Ectodermal cell (in vitro differentiated cells): ENCODE measurements around the gene HTR3A.

Experiments
- H3K27ac ChIP-seq: 2 replicates; pipeline ENCODE4 v1.7.0; 2013; ENCODE audit warnings: mild to moderate bottlenecking, low read depth, low read length; ENCODE audit not compliant: insufficient read depth, poor library complexity, severe bottlenecking
- H3K27me3 ChIP-seq: 2 replicates; pipeline ENCODE4 v1.7.0; 2013; ENCODE audit warnings: mild to moderate bottlenecking, low read length; ENCODE audit not compliant: insufficient read depth, control insufficient read depth, poor library complexity, severe bottlenecking
- H3K36me3 ChIP-seq: one replicate; pipeline ENCODE4 v1.7.0; 2013; ENCODE audit warnings: low read length; ENCODE audit not compliant: control insufficient read depth, insufficient read depth
- H3K4me1 ChIP-seq: one replicate; pipeline ENCODE4 v1.7.0; 2013; ENCODE audit warnings: low read length; ENCODE audit not compliant: control insufficient read depth, insufficient read depth
- H3K4me3 ChIP-seq: 2 replicates; pipeline ENCODE4 v1.7.0; 2013; ENCODE audit warnings: low read depth, low read length, control low read depth; ENCODE audit not compliant: insufficient read depth
- H3K9me3 ChIP-seq: 2 replicates; pipeline ENCODE4 v1.7.0; 2013; ENCODE audit warnings: mild to moderate bottlenecking, low read length, moderate library complexity; ENCODE audit not compliant: control insufficient read depth
- WGBS, 2 experiments: methylation state at CpG; one replicate each; pipeline ENCODE4 v1.1.7; 2013; ENCODE audit warnings: missing lambda C conversion rate in 2 of 2; 5-methylcytosine and 5-hydroxymethylcytosine counted together

HTR3A gene

DNA sequence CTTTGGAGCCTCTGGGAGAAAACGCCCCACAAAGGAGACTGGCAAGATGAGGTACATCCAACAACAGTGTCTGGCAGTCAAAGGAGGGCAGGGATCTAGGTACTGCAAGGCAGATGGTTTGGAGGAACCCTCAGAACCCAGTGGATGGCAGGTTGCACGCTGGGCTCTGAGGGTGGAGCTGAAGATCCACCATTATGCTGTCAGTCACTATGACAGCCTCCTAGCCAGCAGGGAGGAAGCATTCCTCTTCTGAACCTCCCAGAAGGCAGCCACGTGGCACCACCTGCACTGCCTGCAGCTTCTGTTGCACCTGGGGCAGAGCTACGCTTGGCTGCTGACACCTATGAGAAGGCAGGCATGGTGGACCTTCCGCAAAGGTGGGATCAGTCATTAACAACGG, 40.2 kb downstream of the HTR3A start:
- H3K27me3 ChIP-seq: no peaks in the 10 kb centered on the region
- no peak overlapping the region for H3K27ac ChIP-seq
- no peaks in the 10 kb centered on the region for H3K4me1 ChIP-seq
- no peaks in the 10 kb centered on the region for H3K9me3 ChIP-seq
- no peak overlapping the region for H3K4me3 ChIP-seq
- no peaks in the 10 kb centered on the region for H3K36me3 ChIP-seq
- WGBS, 2 experiments: 54 to 56% methylated on average over 6 of the region's 6 CpGs

DNA sequence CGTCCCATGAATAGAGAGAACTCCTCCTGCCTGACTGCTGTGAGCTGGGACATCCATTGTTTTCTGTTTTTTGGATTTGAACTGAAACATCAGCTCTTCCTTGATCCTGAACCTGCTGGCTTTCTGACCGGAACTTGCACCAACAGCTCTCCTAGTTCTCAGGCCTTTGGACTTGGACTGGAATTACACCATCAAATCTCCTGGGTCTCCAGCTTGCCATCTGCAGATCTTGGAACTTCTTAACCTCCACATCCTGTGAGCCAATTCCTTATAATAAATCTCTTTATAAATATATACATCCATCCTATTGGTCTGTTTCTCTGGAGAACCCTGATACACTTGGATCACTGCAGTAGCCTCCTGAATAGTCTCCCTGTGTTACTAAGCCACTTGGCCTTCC, 42.1 kb downstream of the HTR3A start:
- Histone ChIP-seq H3K27ac (no peak overlapping the region), H3K4me1 (no peaks in the 10 kb centered on the region), H3K9me3 (no peaks in the 10 kb centered on the region), H3K4me3 (no peak overlapping the region), H3K36me3 (no peaks in the 10 kb centered on the region), H3K27me3 (no peaks in the 10 kb centered on the region)
- WGBS, 2 experiments: 55 to 70% methylated on average over 2 of the region's 2 CpGs

DNA sequence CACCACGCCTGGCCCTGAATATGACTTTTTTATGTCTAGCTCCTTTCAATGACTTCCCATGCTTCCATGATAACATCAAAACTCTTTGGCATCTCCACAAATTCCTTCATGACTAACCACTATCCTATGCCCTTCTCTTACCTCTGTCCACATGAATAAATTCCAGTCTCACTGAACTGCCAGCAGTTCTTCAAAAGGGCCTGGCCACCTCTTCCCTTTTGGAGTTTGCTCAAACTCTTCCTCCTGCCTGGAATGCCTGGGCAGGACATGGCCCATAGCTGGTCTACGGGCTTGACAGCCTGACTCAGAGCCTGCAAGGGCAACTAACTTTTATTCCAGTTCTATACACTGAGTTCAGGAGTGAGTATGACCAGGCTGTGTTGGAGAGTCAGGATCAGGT, 42.8 kb downstream of the HTR3A start:
- H3K27me3 ChIP-seq: no peaks in the 10 kb centered on the region
- no peak overlapping the region for H3K27ac ChIP-seq
- no peaks in the 10 kb centered on the region for H3K36me3 ChIP-seq
- no peak overlapping the region for H3K4me3 ChIP-seq
- H3K4me1 ChIP-seq: no peaks in the 10 kb centered on the region
- WGBS, 2 experiments: 72 to 75% methylated on average over 2 of the region's 2 CpGs
- H3K9me3 ChIP-seq: no peaks in the 10 kb centered on the region

DNA sequence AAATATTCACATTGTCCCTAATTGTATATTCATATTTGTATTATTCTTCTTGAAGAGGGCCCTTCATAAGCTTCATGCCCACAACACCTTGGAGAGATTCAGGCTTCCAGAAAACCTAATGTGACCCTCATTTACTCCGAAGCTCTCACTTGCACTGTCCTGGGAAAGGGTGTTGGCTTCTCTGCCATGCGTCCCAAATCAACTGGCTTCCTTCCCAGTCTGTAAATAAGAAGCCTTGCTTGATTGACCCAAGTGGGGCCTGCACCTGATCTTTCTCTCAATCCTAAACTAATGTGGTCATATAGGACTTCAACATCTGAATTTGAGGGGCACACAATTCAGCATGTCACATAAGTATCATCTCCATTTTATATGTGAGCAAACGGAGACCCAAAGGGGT, 44.1 kb downstream of the HTR3A start:
- no peaks in the 10 kb centered on the region for H3K36me3 ChIP-seq
- no peaks in the 10 kb centered on the region for H3K27me3 ChIP-seq
- 87 to 91% methylated on average over 3 of the region's 3 CpGs for WGBS, 2 experiments
- no peak overlapping the region for H3K4me3 ChIP-seq
- H3K4me1 ChIP-seq: no peaks in the 10 kb centered on the region
- H3K9me3 ChIP-seq: no peaks in the 10 kb centered on the region
- no peak overlapping the region for H3K27ac ChIP-seq

DNA sequence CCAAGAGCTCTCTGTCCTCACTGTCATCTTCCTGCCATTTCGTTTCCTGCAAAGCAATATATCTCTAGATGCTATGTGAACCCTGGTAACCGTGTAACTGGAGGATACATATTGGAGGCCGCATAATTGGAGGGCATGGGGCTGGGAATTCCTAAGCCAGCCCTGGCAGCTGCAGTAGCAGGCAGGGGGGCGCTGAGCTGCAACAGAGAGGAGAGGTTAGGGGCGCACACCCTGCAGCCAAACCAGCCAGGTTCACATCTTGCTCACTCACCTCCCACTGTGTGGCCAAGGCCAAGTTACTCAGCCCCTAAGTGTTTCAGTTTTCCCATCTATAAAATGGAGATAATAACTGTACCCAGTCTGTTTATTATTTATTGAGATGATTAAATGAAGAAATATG, 44.7 kb downstream of the HTR3A start:
- WGBS, 2 experiments: 92 to 93% methylated on average over 5 of the region's 5 CpGs
- H3K4me3 ChIP-seq: no peak overlapping the region

DNA sequence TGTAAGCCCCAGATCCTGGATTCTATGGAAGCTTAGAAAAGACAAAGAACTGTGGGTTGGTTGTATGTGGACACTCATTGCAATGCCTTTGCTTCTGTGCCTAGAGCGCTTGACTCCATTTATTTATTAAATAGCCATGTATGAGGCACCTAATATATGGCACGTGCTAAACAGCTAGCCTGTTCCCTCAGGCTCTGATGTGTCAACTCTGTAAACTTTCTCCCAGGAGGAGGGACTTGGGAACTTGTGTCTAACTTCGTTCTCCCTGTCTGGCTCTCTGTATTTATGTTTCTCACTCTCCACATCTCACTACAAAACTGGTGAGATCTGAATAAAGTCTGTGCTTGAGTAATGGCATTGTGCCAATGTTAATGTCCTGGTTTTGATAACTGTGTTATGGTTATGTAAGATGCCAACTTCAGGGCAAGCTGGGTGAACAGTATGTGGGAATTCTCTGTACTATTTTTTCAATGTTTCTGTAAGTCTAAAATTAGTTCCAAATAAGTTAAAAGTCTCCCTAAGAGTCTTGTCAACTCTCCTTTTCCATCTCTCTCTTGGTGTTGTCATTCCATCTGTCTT, 50.5 kb downstream of the HTR3A start:
- no peaks in the 10 kb centered on the region for H3K27me3 ChIP-seq
- no peak overlapping the region for H3K27ac ChIP-seq
- no peaks in the 10 kb centered on the region for H3K4me1 ChIP-seq
- H3K4me3 ChIP-seq: no peak overlapping the region
- WGBS, 2 experiments: 90 to 91% methylated on average over 2 to 3 of the region's 3 CpGs
- H3K36me3 ChIP-seq: no peaks in the 10 kb centered on the region
- H3K9me3 ChIP-seq: no peaks in the 10 kb centered on the region

More for the DNA sequence above, 44.7 kb downstream of the HTR3A start:
- Histone ChIP-seq H3K9me3 (no peaks in the 10 kb centered on the region), H3K36me3 (no peaks in the 10 kb centered on the region), H3K27ac (no peak overlapping the region), H3K27me3 (no peaks in the 10 kb centered on the region), H3K4me1 (no peaks in the 10 kb centered on the region)

DNA sequence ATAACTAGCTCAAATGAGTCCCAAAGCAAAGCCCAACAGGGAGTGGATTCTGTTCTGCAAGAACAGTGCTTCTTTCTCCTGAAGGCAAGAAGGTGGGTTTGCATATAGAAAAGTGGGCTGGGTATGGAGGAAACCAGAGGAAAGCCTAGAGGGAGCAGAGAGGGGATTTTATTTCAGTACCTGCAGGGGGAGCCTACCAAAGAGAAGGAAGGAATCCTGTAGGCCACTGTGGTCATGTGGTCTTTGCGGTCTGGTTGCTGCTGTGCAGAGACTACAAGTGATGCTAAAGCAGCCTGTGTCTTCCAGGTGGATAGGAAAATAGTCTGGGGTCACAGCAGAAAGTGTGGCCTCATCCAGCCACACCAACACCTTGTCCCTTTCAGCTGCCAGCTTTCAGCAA, 51.4 kb downstream of the HTR3A start:
- Histone ChIP-seq H3K36me3 (no peaks in the 10 kb centered on the region), H3K9me3 (no peaks in the 10 kb centered on the region), H3K27me3 (no peaks in the 10 kb centered on the region), H3K4me1 (no peaks in the 10 kb centered on the region), H3K4me3 (no peak overlapping the region), H3K27ac (no peak overlapping the region)
- WGBS, 2 experiments: 37 to 52% methylated on average over 1 of the region's 1 CpG

DNA sequence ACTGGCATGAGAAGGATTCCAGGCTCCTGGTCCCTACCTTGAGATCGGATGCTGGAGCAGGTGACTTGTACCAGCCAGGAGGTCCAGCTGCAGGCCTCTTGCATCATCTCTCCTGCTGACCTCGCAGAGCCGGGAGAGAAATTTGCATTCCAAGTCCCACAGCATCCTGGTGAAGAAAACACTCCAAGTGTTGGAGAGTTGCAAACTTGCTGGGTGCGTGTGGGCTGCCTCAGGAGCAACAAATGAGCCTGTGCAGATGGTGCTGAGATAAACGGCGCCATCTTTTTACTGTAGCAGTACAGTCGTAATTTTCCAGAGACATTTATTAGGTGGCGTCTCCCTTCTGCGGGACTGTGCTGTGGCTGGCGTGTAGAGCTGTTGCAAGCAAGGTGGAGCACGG, 52.5 kb downstream of the HTR3A start:
- H3K36me3 ChIP-seq: no peaks in the 10 kb centered on the region
- H3K27me3 ChIP-seq: no peaks in the 10 kb centered on the region
- no peak overlapping the region for H3K27ac ChIP-seq
- H3K9me3 ChIP-seq: no peaks in the 10 kb centered on the region
- no peaks in the 10 kb centered on the region for H3K4me1 ChIP-seq
- 92 to 93% methylated on average over 11 of the region's 11 CpGs for WGBS, 2 experiments
- H3K4me3 ChIP-seq: no peak overlapping the region

DNA sequence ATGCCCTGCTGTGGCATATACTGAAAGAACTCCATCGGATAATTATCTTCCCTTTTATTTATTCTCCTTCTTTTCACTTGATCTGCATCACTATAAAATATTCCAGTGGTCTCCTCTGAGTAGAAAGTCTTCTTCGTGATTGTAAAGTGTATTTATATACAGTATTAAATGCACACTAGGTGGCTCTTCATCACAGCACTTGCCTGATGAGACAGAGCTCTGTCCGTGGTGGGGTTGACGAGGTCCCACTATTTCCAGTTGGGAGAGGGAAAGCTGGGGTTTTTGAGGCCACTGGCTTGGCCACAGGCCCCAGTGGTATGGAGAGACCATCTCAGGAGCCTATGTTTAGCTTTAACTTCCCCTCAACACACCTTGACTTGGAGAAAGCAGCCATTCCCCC, 53.0 kb downstream of the HTR3A start:
- H3K27ac ChIP-seq: no peak overlapping the region
- WGBS, 2 experiments: 79 to 85% methylated on average over 2 to 4 of the region's 4 CpGs
- no peaks in the 10 kb centered on the region for H3K36me3 ChIP-seq
- H3K9me3 ChIP-seq: no peaks in the 10 kb centered on the region
- H3K27me3 ChIP-seq: no peaks in the 10 kb centered on the region
- no peaks in the 10 kb centered on the region for H3K4me1 ChIP-seq
- H3K4me3 ChIP-seq: no peak overlapping the region

DNA sequence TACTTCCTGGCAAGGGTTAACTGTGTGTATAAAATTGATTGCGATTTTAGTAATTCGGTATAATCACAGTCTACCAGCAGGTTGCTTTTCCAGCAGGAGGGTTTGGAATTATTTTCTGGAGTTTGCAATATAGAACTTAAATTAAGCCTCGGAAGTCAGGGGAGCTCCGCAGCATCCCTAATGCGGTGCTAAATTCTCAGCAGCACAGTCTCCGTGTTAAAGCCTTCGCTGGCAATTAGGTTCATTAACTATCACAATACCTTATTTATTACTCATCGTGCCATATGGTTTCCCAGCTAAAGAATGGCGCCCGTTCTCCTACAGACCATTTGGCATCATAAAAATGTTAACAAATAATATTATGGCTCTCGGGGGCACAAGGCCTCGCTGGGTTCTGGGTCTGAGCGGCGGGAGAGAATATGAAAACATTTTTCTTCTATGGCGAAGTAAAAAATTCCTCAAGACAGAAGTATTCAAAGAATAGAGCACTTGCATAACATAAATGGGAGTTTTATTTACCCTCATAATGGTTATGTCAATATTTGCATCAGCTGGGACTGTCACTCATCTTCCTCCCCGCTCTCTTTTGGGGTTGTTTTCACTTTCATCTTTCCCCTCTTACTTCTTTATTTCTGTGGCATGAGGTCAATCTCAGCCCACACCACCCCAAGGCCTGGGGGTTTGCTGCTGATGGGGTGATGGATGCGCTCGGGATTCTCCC, 56.5 kb downstream of the HTR3A start:
- H3K27ac ChIP-seq: no peak overlapping the region
- H3K4me1 ChIP-seq: no peaks in the 10 kb centered on the region
- no peaks in the 10 kb centered on the region for H3K36me3 ChIP-seq
- H3K4me3 ChIP-seq: no peak overlapping the region
- 94 to 95% methylated on average over 18 of the region's 18 CpGs for WGBS, 2 experiments
- H3K27me3 ChIP-seq: no peaks in the 10 kb centered on the region
- no peaks in the 10 kb centered on the region for H3K9me3 ChIP-seq
